T-cell (primary cell): Measurements from ENCODE around the gene DPM1. TPM values are rescaled to one million over a fixed set of nuclear protein-coding genes. Genes with fewer than 3 reads are reported as not detected.
"Not testable (repeated sequence)": the region's sequence is repeated elsewhere in the genome, so short reads cannot be mapped to it uniquely, and the experiment has no call there.

ENCODE experiments used
- ATAC-seq, 4 experiments: fragments of 200-7000 bp in 3 of 4; fragments of 150-1000 bp in 1 of 4; cut with Tn5 transposase; replicated peaks in 1 of 4; 1 replicate in 3 of 4; 2 replicates in 1 of 4; pipeline ENCODE4 v1.10.0; 2021; ENCODE audit warnings: moderate library complexity in 3 of 4, mild to moderate bottlenecking in 2 of 4, moderate number of reproducible peaks in 1 of 4
- CTCF ChIA-PET, 2 donors: fragments of 300-600 bp; sonication (Branson Sonifier 250); formaldehyde crosslinking; loops; one replicate each; lab custom pipeline; 2022; ENCODE audit warnings: antibody characterized with exemption in 2 of 2; lab: Charles Lee
- POLR2A ChIA-PET, 2 donors: fragments of 300-600 bp; sonication (Branson Sonifier 250); formaldehyde crosslinking; loops; one replicate each; lab custom pipeline; 2022; ENCODE audit warnings: antibody characterized with exemption in 2 of 2; lab: Charles Lee
- DNase-seq, 35 experiments: peaks; one replicate each; pipeline versions ENCODE4 v3.0.0 to v3.0.0-alpha.2; 2013 to 2023
- H3K27ac ChIP-seq: one replicate; pipeline ENCODE4 v1.5.1; 2013; ENCODE audit warnings: low read length
- H3K27me3 ChIP-seq, 2 experiments: replicated peaks in 1 of 2; 1 replicate in 1 of 2; 2 replicates in 1 of 2; pipeline versions ENCODE4 v1.6.1 to v1.7.0; 2013; ENCODE audit warnings: low read length in 1 of 2, mixed read lengths in 1 of 2; ENCODE audit not compliant: control insufficient read depth in 2 of 2, insufficient read depth in 2 of 2; ENCODE audit errors: extremely low read depth in 1 of 2
- H3K36me3 ChIP-seq, 2 donors: 1 replicate in 1 of 2; 2 replicates in 1 of 2; pipeline versions ENCODE4 v1.6.1 to v1.7.0; 2013; ENCODE audit warnings: low read length in 1 of 2; ENCODE audit not compliant: control insufficient read depth in 2 of 2, insufficient read depth in 1 of 2; ENCODE audit errors: extremely low read depth in 1 of 2
- H3K4me1 ChIP-seq, 2 experiments: 1 replicate in 1 of 2; 2 replicates in 1 of 2; pipeline versions ENCODE4 v1.6.1 to v1.7.0; 2013; ENCODE audit warnings: low read length in 2 of 2, mixed read lengths in 1 of 2; ENCODE audit not compliant: insufficient read depth in 2 of 2, control insufficient read depth in 1 of 2; ENCODE audit errors: extremely low read depth in 1 of 2
- H3K4me3 ChIP-seq, 2 donors: 1 replicate in 1 of 2; 2 replicates in 1 of 2; pipeline versions ENCODE4 v1.5.1 to v1.7.0; 2013; ENCODE audit warnings: mild to moderate bottlenecking in 2 of 2, low read length in 1 of 2, moderate library complexity in 1 of 2; ENCODE audit not compliant: control insufficient read depth in 1 of 2; ENCODE audit errors: extremely low read depth in 1 of 2
- H3K9me3 ChIP-seq: 2 replicates; pipeline ENCODE4 v1.7.0; 2013
- H3K27ac Mint-ChIP-seq, 2 donors: one replicate each; pipeline ENCODE4 v1.8.0; 2020 to 2021; ENCODE audit warnings: mild to moderate bottlenecking in 2 of 2, mixed read lengths in 2 of 2
- H3K27me3 Mint-ChIP-seq, 2 donors: one replicate each; pipeline ENCODE4 v1.8.0; 2021 to 2022; ENCODE audit warnings: mixed read lengths in 2 of 2
- H3K36me3 Mint-ChIP-seq: one replicate; pipeline ENCODE4 v1.8.0; 2021; ENCODE audit warnings: mixed read lengths
- H3K4me1 Mint-ChIP-seq, 3 donors: one replicate each; pipeline ENCODE4 v1.8.0; 2020 to 2022; ENCODE audit warnings: mixed read lengths in 3 of 3, mild to moderate bottlenecking in 1 of 3
- H3K4me3 Mint-ChIP-seq, 3 donors: one replicate each; pipeline ENCODE4 v1.8.0; 2020 to 2022; ENCODE audit warnings: mild to moderate bottlenecking in 3 of 3, mixed read lengths in 3 of 3, moderate library complexity in 3 of 3
- H3K9me3 Mint-ChIP-seq, 3 donors: one replicate each; pipeline ENCODE4 v1.8.0; 2020 to 2022; ENCODE audit warnings: mixed read lengths in 3 of 3
- WGBS: methylation state at CpG from one replicate; pipeline ENCODE4 v1.1.5; 2013; ENCODE audit warnings: missing lambda C conversion rate; ENCODE audit not compliant: insufficient coverage; 5-methylcytosine and 5-hydroxymethylcytosine counted together
- total RNA-seq, 35 experiments: library from RNA in 6 of 35; stranded (reverse) in 6 of 35; fragments of 120-200 nt in 1 of 35; gene quantifications; one replicate each; pipeline versions ENCODE4 v1.2.1 to v1.2.4 and lab custom pipeline; 2013 to 2026

Gene DPM1
- total RNA-seq, 5 donors from 2014 or later (not counting 1 experiment from before 2014, with no cell fraction given), result 23.1 to 37.6 (median 33.4) TPM

DNA sequence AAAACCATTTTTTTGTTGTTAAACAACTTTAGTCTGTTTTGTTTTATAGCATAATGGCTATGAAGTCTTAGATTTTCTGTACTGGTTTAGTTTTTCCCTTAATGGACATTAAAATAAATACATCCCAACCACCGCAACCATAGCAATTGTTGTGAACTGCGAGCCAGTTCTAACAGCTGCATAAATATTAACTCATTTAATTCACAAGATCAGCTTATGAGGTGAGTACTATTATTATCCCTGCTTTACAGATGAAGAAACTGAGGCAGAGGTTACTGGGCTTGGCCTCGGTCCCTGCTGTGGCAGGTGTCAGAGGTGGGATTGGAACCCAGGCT lies 23.3 kb upstream of the DPM1 start:
- ATAC-seq (no peak), DNase-seq (no peak)
- Mint-ChIP-seq H3K36me3 (no peaks in the 10 kb centered on the region), H3K4me1 (peaks cover 4% of the 10 kb centered on the region in 3 donors), H3K4me3 (no peak overlapping the region), H3K27me3 (peaks cover 42 to 57% of the 10 kb centered on the region in 2 donors), H3K9me3 (no peaks in the 10 kb centered on the region), H3K27ac (no peak overlapping the region)
- Histone ChIP-seq H3K4me3 (no peak overlapping the region), H3K4me1 (peaks cover 0 to 4% of the 10 kb centered on the region in 2 experiments), H3K27ac (no peak overlapping the region), H3K9me3 (no peaks in the 10 kb centered on the region), H3K36me3 (no peaks in the 10 kb centered on the region), H3K27me3 (peaks cover 1 to 36% of the 10 kb centered on the region in 2 experiments)
- CTCF ChIA-PET, result interaction anchor here (0.8 to 1.8 kb wide), 3 partner anchors 9 to 643 kb away, joined by 3 to 6 read pairs (median 5); no protein-coding TSS in a partner anchor
- POLR2A ChIA-PET, result interaction anchor here in 1 of 2 donors (1.0 kb wide), 1 partner anchor 40 kb away, joined by 3 read pairs; no protein-coding TSS in a partner anchor
- WGBS, result 86% methylated on average over 1 of the region's 3 CpGs

DNA sequence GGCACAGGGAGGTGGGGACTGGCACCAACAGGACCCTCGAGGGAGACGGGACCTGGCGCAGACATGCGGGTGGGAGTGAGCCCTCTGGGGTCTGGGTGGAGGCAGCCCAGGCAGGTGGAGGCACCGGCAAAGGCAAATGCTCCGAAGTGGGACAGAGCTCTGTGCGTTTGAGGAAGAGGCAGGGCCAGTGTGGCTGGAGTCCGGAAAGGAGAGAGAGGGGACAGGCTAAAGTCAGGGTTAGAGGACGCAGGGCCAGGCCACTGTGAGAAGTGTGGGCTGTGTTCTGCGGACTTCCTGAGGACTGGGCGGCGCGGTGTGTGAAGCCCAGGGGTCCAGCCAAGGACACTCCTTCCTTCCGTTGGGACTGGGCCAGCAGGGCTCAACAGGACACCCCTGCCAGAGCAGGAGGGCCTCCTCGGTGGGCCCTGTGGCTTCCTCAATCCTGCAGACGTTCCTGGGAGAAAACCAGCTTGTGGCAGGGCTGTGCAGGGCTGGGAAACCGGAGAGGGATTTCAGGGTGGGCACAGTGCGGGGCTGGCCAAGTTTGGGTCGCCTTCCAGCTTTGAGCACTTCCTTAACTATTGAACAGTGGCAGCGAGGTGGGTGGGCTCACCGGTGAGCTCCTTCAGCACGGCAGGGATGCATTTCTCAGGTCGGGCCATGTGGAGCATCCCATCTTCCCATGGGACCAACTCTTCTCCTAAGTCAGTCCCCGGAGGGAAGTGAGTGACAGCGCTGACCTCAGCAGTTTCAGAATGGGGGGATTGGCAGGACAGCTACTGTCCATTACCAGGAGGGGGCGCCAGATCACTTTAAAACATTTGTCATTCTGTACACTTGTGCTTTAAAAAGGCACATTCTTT lies 22.8 kb upstream of the DPM1 start:
- no peak overlapping the region for H3K27ac ChIP-seq
- H3K27me3 Mint-ChIP-seq, result peaks cover 36 to 54% of the 10 kb centered on the region in 2 donors
- H3K27ac Mint-ChIP-seq, result no peak overlapping the region

DNA sequence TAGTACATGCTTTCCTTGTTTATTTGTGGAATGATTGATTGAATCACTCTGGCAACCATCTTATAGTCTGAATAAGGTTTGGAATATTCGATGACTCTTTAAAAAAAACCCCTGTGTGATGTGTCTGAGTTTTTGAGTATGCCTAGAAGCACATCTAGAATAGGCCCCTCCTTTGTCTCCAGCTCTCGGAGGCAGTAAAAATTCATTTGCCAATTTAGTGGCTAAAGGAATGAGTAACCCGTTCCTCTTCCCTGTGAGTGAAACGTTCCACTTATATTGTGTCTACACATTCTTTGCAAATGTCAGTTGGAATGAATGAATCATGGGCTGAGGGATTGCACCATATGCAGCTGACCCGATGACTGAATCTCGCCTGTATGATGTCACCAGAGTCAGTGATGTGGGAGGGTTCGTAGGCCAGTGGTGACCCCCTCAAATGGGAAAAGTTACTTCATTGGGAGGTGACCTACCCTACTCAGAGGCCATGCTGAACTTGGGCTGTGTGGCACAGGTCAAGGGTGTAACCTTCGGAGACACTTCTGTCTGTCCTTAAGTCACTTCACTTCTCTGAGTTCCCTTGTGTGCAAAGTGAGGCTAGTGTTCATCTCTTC lies 21.8 kb upstream of the DPM1 start:
- ATAC-seq (no peak), DNase-seq (no peak)
- peaks cover 0 to 4% of the 10 kb centered on the region in 2 experiments for H3K4me1 ChIP-seq
- WGBS, result 56% methylated on average over 1 of the region's 8 CpGs
- H3K27ac ChIP-seq, result no peak overlapping the region
- no peaks in the 10 kb centered on the region for H3K36me3 ChIP-seq
- Mint-ChIP-seq H3K27me3 (peaks cover 43 to 57% of the 10 kb centered on the region in 2 donors), H3K36me3 (no peaks in the 10 kb centered on the region), H3K4me3 (no peak overlapping the region), H3K9me3 (no peaks in the 10 kb centered on the region), H3K4me1 (peaks cover 4% of the 10 kb centered on the region in 3 donors), H3K27ac (no peak overlapping the region)
- ChIA-PET CTCF (no interaction called here), POLR2A (no interaction called here)
- H3K9me3 ChIP-seq, result no peaks in the 10 kb centered on the region
- peaks cover 0 to 43% of the 10 kb centered on the region in 2 experiments for H3K27me3 ChIP-seq
- no peak overlapping the region for H3K4me3 ChIP-seq

More for the DNA sequence above, 22.8 kb upstream of the DPM1 start:
- POLR2A ChIA-PET, result interaction anchor here in 1 of 2 donors (1.0 kb wide), 1 partner anchor 41 kb away, joined by 3 read pairs; no protein-coding TSS in a partner anchor
- Histone ChIP-seq H3K36me3 (no peaks in the 10 kb centered on the region), H3K9me3 (no peaks in the 10 kb centered on the region), H3K4me1 (peaks cover 0 to 4% of the 10 kb centered on the region in 2 experiments), H3K27me3 (peaks cover 0 to 37% of the 10 kb centered on the region in 2 experiments), H3K4me3 (no peak overlapping the region)
- H3K4me3 Mint-ChIP-seq, result no peak overlapping the region
- no peaks in the 10 kb centered on the region for H3K9me3 Mint-ChIP-seq
- peak; percentile 42 to 53 (median 46) for ATAC-seq
- H3K4me1 Mint-ChIP-seq, result peaks cover 4% of the 10 kb centered on the region in 3 donors
- DNase-seq, result peak in 32 of 35 experiments; percentile 5 to 76 (median 55)
- CTCF ChIA-PET, result interaction anchor here in 1 of 2 donors (0.5 to 1.8 kb wide), 3 partner anchors 8 to 1642 kb away, joined by 3 to 5 read pairs (median 3); no protein-coding TSS in a partner anchor
- 53% methylated on average over 19 of the region's 26 CpGs for WGBS
- H3K36me3 Mint-ChIP-seq, result no peaks in the 10 kb centered on the region

DNA sequence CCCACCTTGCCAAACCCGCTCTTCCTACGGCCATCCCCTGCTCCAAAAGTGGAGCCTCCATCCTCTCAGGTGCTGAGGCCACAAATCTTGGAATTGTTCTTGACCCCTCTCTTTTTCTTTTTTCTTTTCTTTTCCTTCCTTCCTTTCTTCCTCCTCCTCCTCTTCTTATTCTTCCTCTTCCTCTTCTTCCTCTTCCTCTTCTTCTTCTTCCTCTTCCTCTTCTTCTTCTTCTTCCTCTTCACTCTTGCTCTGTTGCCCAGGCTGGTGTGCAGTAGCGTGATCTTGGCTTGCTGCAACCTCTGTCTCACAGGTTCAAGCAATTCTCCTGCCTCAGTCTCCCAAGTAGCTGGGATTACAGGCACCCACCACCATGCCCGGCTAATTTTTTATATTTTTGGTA lies 20.2 kb upstream of the DPM1 start:
- H3K27ac Mint-ChIP-seq, H3K4me3 ChIP-seq, H3K4me3 Mint-ChIP-seq, ATAC-seq, CTCF ChIA-PET, H3K36me3 Mint-ChIP-seq, H3K9me3 Mint-ChIP-seq, H3K36me3 ChIP-seq, H3K4me1 ChIP-seq, H3K4me1 Mint-ChIP-seq, H3K27ac ChIP-seq, POLR2A ChIA-PET, H3K9me3 ChIP-seq, DNase-seq: not testable (repeated sequence)
- H3K27me3 Mint-ChIP-seq, result peaks cover 40 to 48% of the 10 kb centered on the region in 2 donors
- H3K27me3 ChIP-seq, result peaks cover 0 to 38% of the 10 kb centered on the region in 2 experiments
- 100% methylated on average over 2 of the region's 4 CpGs for whole genome bisulfite sequencing

DNA sequence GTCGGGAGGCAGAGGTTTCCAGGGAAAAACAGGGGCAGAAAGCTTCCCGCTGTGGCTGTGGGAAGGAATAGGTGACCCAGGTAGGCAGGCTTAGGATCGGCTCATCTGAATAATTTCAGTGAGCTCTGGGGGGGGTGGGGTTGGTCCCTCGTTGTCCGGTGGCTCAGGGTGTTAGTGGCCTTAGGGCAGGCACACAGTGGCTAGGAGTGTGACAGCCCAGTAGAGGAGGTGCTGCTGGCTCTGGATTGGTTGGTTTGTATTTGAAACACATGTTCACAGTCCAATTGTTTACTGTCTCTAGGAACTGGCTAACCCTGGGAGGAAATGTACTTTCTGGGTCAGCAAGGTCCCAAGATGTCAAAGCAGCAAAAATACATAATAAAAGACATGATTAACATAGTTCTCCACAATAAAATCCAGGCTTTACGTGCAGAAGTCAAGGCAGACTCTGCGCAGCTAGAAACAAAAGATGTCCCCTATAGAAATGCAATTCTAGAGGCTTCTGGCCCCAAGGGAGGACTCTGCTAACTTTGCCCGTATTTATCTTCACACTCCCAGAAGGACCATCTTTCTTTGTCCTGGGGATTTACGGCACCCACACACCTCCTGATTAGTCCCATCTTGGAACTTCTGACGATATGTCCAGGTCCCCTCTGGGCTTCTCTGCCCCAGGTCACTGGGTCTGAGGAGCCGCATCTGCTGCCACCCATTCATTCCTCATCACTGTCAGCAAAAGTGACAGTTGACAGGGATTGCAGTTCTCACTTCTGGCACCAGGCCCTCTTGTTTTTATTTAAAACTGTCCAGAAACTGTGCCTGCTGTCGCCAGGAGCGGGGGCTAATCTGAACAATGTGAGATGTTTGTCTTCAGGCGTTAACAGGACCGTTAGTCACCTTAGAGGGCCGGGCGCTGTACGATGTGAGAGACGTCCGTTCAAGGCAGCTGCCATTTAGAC lies 19.0 kb upstream of the DPM1 start:
- Mint-ChIP-seq H3K27ac (no peak overlapping the region), H3K4me3 (no peak overlapping the region), H3K9me3 (no peaks in the 10 kb centered on the region), H3K4me1 (peaks cover 4% of the 10 kb centered on the region in 3 donors), H3K36me3 (no peaks in the 10 kb centered on the region), H3K27me3 (peaks cover 40 to 47% of the 10 kb centered on the region in 2 donors)
- Histone ChIP-seq H3K4me3 (no peak overlapping the region), H3K27ac (no peak overlapping the region), H3K9me3 (no peaks in the 10 kb centered on the region), H3K4me1 (peaks cover 0 to 4% of the 10 kb centered on the region in 2 experiments), H3K36me3 (no peaks in the 10 kb centered on the region), H3K27me3 (peaks cover 0 to 36% of the 10 kb centered on the region in 2 experiments)
- ATAC-seq (no peak), DNase-seq (no peak)
- WGBS, result 77% methylated on average over 17 of the region's 20 CpGs
- ChIA-PET CTCF (interaction anchor here in 1 of 2 donors (0.6 kb wide), 1 partner anchor 255 kb away, joined by 4 read pairs; no protein-coding TSS in a partner anchor), POLR2A (interaction anchor here in 1 of 2 donors (0.6 kb wide), 1 partner anchor 894 kb away, joined by 3 read pairs; no protein-coding TSS in a partner anchor)
